Measurements from ENCODE around the gene FOXS1.

The FOXS1 gene

DNA sequence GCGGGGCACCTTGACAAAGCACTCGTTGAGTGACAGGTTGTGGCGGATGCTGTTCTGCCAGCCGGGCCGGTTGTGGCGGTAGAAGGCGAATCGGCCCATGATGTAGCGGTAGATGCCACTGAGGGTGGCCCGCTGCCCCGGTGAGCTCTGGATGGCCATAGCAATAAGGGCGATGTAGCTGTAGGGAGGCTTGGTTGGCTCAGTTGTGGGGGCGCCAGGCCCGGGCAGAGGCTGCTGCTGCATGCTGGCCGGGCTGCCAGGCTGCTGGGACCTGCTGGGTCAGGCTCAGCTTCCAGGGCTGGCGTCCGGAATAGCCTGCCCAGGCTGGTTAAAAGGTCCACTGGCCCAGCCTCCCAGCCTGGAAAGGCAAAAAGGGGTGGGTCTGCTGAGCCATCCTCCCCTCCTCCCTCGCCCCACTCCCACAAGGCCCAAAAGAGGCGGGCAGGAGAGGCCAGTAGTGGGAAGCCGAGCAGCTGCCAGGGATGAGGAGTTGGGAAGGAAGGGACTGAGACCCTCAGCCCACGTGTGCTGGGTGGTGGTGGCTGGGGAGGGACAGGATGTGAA lies at the start of gene FOXS1:
FOXS1 (minus strand) TSS at position 305 of the 564 bp plus-strand sequence; CDS start at position 243, 62 bp downstream.
- no peak for DNase-seq (ENCODE audit: low spot score)

DNA sequence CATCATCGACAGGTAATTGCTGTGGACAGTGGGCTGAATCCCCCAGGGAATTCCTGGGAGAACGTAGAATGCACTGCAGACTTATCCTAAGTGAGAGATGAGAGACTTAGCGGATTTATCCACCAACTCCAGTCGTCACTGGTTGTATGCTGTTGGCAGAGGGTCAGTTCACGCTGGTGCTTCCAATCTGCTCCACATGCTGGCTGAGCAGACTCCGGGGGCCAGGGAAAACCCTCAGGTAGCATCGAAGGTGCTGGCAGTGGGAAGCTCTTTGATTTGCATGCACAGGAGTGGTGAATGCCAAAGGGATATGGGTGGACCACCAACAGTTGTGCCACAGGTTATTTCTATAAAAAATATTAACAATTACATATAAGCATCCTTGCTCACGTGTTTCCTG lies 45.2 kb upstream of the FOXS1 start:
- DNase-seq (ENCODE audit: low spot score) = no peak

DNA sequence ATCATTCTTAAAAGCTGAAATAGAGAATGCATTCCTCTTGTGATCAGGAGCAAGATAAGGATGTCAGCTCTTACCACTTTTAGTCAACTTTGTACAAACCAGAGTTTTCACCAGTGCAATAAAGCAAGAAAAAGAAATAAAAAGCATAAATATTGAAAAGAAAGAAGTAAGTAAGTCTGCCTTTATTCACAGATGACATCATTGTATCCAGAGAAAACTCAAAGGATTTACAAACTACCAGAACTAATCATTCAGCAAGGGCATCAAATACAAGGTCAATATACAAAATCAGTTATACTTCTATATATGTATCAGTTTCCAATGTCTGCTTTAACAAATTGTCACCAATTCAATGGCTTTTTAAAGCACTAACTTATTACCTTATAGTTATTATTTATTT lies 38.4 kb upstream of the FOXS1 start:
- DNase-seq (ENCODE audit: low spot score) = no peak

DNA sequence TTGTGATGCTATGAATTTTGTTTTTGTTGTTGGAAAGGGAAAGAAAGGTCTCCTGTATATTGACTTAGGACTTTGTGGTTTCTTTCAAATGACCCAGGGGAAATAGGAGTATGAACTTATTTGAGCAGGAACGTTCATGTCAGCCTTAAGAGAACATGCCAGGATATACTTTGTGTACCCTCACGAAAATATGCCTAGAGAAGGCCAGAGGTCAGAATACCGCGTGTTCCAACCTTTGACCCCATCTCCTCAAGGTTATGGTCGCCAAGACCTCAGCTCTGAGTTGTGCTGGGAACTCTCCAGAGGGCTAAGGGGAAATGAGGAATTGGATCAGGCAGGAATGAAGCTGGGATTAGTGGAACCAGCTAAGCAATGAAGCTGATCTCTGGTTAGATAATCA lies 36.5 kb upstream of the FOXS1 start:
- DNase-seq (ENCODE audit: low spot score) = no peak

DNA sequence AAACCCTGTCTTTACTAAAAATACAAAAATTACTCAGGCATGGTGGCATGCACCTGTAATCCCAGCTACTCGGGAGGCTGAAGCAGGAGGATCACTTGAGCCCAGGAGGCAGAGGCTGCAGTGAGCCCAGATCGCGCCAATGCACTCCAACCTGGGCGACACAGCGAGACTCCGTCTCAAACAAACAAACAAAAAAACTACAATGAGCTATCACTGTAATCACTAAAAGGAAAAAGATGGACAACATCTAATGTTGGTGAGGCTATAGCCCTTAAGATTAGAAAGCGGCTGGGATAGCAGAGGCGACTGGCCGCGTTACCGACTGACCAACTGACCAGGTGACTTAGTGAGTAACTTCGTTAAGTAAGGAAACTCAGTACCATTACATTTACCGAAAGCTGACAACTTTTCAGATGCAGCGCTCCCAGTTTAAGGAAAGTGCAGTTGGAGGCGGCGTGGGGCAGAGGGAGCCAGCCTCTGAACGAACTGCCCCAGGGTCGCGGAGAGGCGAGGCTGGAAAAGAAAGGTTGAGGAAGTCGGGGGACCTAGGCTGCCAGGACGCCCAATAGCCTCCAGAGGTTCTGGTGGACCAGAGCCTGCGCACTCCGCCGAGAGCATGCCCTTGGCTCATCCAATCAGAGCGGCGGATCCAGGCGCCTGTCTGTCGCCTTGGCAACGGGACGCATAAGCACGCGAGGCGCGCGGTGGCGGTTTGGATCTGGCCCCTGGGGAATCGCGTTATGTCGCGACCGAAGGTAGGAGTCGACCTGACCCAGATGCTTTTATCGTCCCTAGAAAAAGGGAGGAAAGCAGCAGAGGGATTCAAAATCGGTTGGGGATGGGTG lies 34.0 kb upstream of the FOXS1 start:
- DNase-seq (ENCODE audit: low spot score) = peak; percentile 99

DNA sequence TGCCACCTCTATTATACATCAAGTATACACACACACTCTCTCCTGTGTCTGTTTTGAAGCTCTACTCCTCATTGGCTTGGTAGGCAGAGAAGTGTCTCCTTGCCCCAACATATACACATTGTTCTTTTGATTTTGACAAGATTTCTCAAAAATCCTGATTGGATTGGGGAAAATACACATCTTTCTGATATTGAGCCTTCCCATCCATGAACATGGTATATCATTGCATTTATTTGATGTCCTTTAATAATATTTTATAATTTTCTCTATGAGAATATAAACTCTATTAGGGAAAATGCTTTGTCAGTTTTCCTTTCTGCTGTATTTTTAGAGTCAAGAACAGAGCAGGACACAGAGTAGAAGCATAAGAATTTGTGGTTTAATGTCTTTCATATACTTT lies 32.3 kb upstream of the FOXS1 start:
- DNase-seq (ENCODE audit: low spot score) = no peak

DNA sequence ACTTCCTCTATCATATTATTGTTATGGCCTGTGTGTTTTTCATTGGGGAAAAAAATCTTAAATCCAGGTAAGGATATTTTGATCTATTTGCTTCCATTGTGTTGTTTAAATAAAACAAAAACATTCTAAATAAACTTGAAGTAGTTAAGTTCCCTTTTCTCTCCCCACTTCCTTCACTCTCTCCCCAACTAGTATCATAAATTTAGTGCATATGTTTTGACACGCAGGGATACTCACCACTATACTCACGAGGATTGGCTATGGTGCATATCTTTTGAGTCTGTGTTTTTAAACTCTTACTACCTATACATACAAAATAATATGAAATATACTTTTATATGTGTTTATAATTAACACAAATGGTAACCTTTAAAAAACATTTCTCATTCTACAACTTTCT lies 30.3 kb upstream of the FOXS1 start:
- no peak for DNase-seq (ENCODE audit: low spot score)

DNA sequence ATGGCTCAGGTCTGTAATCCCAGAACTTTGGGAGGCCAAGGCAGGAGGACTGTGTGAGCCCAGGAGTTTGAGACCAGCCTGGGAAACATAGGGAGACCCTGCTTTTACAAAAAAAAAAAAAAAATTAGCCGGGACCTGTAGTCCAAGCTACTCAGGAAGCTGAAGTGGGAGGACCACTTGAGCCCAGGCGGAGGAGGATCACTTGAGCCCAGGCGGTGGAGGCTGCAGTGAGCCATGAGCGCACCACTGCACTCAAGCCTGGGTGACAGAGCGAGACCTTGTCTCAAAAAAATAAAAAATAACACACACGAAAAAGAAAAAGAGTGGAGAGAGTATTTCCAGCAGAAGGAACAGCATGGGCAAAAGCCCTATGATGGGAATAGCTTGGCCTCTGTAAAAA lies 27.0 kb upstream of the FOXS1 start:
- DNase-seq (ENCODE audit: low spot score) = no peak

DNA sequence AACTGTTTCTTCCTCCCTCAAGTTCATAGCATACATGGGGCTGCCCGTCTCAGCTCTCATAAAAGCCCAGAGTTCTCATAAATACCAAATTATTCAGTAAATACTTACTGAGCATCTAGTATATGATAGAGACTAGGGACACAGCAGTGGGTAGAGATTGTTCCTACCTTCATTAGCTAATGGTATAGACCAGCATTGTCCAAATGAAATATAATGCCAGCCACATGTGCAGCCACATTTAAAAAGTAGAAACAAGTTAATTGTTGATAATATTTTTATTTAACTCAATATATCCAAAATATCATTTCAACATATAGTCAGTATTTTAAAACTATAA lies 26.2 kb upstream of the FOXS1 start:
- no peak for DNase-seq (ENCODE audit: low spot score)

DNA sequence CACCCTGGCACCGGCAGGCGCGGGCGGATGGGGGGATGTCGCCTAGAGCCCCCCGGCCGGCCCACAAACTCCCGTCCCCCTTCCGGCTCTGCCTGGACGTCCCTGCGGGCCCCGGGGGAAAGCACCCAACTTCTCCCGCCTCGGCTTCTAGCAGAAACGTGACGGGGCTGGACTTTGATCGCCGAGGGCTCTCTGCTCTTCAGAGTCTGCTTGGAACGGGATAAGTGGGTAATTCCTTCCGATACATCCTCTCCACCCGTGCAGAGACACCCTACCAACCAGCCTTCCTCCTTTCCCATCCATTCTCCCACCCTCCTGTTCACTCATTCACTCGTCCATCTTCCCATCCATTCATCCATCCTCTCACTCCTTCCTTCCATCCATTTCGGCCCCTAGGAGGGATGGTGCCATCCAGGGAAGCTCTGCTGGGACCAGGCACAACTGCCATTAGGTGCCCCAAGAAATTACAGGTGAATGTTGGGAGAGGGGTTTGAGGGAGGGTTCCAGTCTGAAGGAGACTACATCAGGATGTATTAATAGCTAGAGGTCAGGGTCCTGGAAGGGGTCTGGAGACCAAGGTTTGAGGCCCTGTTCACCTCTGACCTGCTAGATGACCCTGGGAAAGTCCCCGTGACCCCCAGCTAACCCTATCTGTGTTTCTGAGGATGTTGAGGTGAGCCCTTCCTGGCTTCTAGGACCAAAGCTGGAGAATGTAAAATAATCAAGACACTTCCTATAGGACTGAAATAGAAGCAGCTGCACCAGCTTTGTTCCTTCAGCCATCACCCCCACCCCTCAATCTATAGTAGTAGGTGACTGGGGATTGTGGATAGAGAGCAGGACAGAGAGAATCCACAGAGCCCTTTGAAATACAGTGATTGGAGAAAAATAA lies 25.6 kb upstream of the FOXS1 start:
- DNase-seq (ENCODE audit: low spot score) = no peak

DNA sequence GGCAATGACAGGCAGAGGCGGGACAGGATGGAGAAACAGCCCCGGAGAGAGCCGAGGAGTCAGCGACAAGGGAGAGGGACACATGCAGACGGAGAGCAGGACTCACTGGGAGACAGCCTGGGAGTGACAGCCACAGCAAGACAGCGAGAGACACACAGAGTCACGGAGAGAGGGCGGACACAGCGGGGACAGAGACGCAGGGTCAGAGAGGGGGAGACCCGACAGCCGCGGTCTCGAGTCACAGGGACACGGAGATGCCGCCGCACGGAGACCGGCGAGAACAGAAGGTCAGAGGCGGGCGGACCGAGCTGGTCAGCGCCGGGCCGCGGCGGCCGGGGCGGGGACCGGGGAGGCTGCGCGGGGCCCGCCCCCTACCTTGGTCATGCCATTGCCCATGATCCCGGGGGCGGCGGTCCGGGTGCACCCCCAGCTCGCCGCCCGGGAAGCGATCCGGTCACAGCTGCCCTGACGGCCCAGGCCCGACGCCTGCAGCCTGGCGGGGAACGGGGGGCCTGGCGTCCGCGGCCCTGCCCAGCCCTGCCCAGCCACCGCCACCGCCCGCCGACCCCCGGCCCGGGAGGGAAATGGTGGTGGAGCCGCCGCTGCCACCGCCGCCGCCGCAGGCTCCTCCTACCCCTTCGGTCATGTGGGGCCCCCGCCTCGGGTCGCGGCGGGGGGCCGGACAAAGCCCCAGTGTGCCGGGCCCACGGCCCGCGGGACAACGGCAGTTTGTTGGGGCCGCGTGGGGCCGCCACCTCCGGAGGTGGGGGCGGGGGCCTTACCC lies 24.7 kb upstream of the FOXS1 start, which contains the start of the genes DUSP15 and TTLL9:
DUSP15 (minus strand) TSS at position 586 of the 784 bp plus-strand sequence; CDS start at position 396, 190 bp downstream.
TTLL9 (plus strand) TSS at position 693 of the 784 bp plus-strand sequence. CDS start 493 bp downstream, outside the sequence.
- peak; percentile 31 for DNase-seq (ENCODE audit: low spot score)

DNA sequence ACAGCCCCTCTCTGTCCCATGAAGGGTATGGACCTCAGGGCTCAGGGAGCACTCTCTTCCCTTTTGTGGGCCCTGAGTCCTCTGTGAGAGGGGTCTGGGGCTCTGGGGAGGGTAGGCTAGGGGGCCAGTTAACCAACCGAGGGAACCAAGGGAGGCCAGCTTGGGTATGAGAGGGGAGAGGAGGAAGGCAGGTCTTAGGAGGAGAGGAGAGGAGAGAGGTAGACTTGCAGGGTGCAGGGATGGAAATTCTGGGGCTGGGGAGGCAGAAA lies 24.2 kb upstream of the FOXS1 start:
- DNase-seq (ENCODE audit: low spot score) = no peak

DNA sequence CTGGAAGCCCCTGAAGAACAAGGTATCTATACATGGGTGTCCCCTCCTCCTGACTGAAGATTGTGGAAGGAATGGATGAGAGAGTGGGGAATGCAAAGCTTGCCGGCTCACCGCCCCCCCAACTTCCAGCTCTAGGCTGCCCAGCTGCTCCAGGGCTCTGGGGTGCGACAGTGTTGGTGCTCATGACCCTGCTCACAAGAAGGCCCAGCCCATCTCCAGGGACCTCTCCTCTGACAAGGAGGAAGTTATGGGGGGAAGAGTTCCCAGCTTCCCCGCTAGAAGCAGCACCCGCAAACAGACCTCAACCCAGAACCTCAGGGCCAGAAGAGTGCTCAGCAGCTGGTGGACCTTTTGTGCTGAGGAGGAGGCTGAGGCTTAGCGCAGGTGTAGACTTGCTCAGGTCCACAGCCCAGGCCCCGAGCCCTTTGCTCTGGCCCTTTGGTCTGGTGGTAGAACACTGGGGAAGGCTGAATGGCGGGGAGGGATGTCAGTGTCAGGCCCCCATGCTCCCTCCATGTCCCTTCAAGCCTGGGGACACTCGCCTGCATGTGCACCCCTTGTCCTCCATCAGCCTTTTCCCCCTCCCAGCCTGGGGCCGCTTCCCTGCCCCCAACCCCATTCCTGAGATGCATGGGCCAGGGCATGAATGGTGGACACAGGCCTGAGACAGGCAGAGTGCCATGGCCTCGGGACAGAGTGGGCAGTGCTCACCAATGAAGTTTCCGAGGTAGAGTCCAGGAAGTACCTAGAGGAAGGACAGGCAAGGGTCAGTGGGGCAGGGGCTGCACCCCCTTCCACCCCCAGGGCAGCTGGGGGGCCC lies 23.7 kb upstream of the FOXS1 start:
- DNase-seq (ENCODE audit: low spot score) = no peak

DNA sequence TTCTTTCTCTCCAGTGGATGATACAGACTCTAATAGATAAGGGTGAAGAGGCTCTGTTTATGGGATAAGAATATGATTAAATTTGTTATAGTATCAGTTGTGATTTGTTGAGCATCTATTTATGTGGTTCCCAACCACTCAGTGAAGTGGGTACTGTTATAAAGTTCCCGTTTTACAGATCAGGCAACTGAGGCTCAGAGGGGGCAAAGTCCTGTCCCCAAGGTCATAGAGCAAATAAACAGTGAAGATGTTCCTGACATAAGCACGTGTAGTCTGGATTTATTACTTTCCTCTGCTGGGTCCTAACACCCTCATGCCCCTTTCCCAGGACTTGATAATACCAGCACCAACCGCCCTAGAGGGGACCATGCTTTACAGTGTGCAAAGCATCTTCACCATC lies 20.8 kb upstream of the FOXS1 start:
- DNase-seq (ENCODE audit: low spot score) = no peak

DNA sequence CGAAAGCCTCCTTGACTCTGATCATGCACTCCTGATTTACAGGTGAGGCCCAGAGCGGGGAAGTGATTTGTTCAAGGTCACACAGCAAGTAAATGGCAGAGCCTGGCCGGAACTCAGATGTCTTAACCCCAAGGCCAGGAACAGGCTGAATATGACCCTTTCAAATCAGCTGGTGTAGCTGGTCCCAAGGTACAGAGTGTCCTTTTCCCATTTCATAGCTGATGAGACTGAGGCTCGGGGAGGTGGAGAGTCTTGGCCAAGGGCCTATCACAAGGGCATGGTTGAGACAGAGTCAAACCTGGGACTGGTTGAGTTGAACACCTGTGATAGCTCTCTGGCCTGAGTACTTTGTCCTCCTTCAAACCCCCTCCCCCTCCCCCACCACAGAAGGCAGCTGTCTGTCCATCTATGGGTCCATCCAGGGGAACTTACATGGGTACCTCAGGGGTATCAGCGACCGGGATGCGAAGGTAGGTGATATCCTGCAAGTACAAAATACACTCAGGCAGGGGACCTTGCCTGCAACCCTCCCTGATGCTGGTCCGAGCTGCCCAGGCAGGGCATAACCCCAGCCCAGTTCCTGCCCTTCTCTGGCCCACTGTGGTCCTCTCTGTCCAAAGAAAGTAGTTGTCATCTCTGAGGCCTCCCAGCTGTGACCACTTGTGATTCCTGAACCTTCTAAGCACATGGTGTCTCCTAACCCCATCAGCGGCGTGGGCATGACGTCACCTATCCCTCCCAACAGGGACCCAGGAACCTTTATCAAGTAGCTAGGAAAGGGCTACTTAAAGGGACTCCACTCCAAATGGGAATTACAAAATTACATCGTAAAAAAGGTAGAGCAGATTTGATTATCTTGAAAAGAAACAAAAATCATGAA lies 19.4 kb upstream of the FOXS1 start:
- DNase-seq (ENCODE audit: low spot score) = no peak

DNA sequence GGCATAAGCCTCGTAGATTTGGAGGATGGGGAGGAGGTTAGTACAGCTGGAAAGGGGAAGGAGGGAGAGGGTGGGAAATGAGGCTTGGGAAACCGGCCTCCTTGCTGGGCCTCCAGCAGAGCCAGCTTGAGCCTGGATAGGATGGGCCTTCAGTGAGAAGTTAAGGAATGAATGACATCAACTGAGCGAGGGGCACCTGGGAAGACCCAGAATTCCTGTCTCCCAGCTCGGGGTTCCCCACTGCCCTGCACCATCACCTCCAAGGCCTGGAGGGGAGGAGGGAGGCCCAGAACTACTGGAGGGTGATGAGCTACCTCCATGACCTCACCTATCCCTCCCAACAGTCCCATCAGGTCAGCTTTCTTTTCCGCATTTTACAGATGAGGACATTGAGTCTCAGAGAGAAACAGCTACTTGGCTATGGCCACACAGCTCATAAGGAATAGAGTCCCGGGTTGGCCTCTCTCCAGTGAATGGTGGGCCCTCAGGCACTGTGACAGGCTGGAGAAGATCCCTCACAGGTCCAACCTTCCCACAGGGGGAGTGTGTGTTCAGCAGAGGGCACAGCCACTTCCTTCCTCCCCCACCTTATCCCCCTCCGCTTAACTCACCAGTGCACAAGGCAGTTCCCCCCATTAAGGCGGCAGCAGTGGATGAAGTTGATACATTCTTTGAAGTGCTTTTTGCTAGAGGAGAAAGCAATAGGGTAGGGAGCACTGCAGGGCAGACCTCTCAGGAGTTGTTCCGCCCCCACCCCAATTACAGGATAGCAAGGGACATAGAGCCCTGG lies 18.1 kb upstream of the FOXS1 start:
- DNase-seq (ENCODE audit: low spot score) = no peak

DNA sequence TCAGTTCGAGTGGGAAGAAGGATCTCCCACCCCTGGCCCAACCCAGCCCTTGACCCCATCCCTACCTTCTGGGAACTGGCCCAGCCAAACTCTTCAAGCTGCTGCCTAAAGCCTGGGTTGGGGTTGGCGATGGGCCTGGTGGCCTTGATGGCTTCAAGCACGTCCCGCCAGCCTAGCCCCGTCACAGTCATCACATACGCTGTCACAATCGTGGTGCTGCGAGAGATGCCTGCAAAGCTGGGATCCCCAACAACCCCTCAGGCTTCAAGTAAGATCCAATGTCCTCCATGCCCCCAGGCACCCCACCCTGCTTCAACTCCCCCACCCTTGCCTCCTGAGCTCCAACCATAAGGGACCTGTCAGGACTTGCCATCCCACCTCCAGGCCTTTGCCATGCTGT lies 17.1 kb upstream of the FOXS1 start:
- no peak for DNase-seq (ENCODE audit: low spot score)

DNA sequence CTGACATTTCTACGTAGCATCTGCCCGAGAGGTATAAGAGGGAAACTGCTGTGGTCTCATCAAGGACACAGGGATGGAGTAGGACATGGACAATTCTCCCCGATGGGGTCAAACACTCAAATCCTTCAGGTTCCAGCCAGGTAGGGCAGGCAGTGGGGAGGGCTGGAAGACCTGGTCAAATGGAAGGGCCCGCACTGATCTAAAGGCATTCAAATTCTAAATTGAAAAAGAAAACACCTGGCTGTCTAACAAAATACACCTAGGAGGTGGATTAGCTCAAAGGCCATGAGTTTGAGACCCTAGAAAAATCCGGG lies 16.7 kb upstream of the FOXS1 start:
- no peak for DNase-seq (ENCODE audit: low spot score)

DNA sequence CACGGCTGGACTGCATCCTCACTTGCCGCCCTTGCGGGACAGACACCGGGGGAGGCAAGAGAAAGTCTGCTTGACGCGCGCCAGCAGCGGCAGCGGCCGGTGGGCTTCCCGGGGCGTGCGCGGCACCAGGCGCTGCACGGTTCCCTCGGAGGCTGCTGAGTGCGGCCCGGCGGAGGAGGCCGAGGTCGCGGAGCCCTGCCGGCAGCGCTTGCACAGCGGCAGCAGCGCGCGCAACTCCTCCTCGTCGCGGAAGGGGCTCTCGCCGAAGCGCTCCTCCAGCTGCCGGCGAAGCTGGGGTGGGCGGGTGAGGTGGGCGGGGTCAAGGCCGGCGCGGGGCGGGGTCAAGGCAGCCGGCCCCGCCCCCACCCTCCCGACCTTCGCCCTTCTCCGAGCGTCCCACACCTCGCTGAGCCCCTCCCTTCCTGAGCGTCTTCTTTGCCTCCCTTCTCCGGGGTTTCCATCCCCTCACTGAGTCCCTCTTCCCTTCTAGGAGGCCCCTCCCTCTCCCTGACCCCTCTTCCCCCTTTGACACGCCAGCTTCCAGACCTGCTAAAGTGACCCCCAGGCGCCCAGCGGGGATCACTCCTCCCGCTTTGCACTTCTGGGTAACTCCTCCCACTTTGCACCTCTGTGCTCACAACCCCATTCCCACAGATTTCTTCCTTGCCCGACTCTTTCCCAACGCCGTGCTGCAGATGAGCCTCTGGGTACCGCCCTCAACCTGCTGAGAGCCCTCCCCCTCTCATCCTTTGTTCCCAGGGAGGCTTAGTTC lies 16.2 kb upstream of the FOXS1 start:
- peak; percentile 67 for DNase-seq (ENCODE audit: low spot score)

Measured in AG08395 (cell line).